Skin epidermis (tissue), 12 donors: Measurements from ENCODE around the gene CRYBB3.
A peak's percentile ranks its signal among the peaks of the same experiment; 100 is the strongest.
"Not testable (repeated sequence)": the region's sequence is repeated elsewhere in the genome, so short reads cannot be mapped to it uniquely, and the experiment has no call there.

Experiments used
- H3K27ac ChIP-seq, 21 experiments: fragments of 200-600 bp; sonication (generic) in 11 of 21; one replicate each; pipeline ENCODE4 v1.5.0; 2020; ENCODE audit warnings: mild to moderate bottlenecking in 3 of 21, inconsistent platforms in 2 of 21, moderate library complexity in 2 of 21
- H3K4me3 ChIP-seq, 7 experiments: fragments of 200-600 bp; sonication (generic) in 2 of 7; one replicate each; pipeline ENCODE4 v1.5.0; 2020; ENCODE audit warnings: inconsistent platforms in 2 of 7, mild to moderate bottlenecking in 2 of 7, moderate library complexity in 1 of 7

CRYBB3 gene

DNA sequence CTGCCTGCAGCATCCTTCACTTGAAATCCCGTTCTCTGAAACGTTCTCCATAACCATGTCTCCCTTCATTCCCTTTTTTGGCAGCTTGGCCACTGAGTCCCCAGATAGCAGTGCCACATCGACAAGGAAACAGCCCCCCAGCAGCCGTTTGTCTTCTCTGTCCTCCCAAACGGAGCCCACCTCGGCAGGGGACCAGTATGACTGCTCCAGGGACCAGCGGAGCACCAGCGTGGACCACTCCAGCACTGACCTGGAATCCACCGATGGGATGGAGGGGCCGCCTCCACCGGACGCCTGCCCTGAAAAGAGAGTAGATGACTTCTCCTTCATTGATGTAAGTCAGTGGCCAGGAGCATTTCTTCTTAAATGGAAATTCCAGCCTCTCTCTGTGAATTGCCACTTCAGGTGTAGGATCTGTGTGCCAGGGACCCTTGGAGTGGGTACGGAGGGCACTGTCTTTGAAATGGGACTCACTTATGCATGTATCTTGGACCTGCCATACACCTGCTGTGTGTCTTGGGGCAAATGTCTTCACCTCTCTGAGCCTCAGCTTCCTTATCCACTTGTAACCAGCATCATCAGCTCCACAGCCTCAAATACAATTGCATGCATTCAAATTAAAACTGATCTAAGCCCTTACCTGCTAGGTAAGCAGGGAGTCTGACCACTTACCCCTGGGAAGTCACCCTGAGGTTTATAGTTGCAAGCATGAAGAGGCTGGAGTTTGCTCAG is 25.3 kb upstream of the CRYBB3 start:
- Histone ChIP-seq H3K27ac (no peak overlapping the region), H3K4me3 (no peak overlapping the region)

DNA sequence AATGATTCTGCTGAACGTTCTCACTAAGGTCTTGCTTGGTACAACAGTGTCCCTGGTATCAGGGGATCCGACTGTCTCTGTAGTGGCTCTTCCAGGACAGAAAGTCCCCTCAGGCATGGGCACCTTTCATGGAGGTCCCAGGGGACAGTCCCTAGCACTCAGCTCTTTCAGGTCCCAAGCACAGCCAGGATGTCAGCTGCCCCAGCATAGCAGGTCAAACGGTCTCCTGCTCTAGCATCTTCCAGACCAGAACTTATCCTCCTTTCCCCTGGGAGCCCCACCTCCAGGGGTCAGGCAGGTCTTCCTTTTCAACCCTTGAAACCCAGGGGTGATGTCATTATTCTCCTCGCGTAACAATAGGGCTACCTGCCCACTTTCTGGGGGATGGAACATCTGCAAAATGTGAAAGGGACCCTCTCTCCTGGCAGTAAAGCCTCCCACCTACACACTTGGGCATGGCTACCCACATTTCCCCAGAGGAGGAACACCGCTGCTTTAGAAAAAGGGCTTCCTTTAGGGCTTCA is 24.7 kb upstream of the CRYBB3 start:
- Histone ChIP-seq H3K4me3 (no peak overlapping the region), H3K27ac (no peak overlapping the region)

DNA sequence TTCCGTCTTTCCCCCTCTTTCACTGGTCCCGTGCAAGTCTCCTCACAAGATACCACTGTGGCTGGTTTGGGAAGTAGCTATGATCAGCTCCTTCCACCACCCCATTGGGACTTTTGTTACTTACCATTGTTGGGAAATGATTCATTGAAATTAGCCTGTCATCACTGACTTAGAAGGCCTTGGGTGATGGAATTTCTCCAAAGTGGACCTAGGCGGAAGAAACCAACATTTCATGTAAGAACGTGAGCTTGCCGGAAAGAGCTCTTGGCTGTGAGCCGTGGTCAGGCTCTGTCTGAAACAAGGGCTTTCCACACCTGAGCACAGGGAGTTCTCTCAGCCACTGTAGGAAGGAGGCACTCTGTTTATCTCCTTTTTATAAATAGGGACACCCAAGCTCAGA is 23.5 kb upstream of the CRYBB3 start:
- no peak overlapping the region for H3K4me3 ChIP-seq
- peak overlapping the region in 2 of 21 experiments; percentile 38 to 42 for H3K27ac ChIP-seq

DNA sequence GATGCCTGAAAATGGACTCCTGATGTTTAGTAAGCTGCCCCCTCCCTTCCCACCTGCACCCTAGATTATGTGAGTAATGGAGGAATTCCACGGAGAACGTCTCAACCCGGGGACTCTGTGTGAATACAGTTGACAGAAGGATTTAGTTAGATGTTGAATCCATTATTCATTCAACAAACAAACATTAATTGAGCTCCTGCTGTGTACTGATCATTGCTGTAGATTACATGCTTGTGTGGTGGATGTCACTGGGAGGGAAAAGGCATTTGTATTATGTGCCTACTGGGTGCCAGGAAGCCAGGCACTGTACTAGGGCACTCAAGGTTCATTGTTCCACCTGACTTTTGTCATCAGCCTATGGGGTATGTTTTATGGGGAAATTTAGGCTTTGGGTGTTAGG is 22.9 kb upstream of the CRYBB3 start:
- Histone ChIP-seq H3K27ac (peak overlapping the region in 1 of 21 experiments; percentile 38), H3K4me3 (no peak overlapping the region)

DNA sequence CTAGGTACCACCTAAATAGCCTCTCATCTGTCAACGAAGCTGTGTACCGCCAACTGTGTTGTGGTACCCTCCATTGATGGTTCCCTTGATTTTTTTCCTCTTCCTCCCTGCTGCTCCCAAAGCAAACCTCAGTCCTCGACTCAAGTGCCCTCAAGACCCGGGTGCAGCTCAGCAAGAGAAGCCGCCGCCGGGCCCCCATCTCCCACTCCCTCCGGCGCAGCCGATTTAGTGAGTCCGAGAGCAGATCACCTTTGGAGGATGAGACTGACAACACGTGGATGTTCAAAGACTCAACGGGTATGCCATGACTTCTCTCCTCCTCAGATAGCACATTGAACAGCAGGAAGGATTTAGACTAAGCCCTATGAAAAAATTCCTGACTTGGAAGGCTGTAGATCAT is 22.4 kb upstream of the CRYBB3 start:
- Histone ChIP-seq H3K4me3 (no peak overlapping the region), H3K27ac (no peak overlapping the region)

DNA sequence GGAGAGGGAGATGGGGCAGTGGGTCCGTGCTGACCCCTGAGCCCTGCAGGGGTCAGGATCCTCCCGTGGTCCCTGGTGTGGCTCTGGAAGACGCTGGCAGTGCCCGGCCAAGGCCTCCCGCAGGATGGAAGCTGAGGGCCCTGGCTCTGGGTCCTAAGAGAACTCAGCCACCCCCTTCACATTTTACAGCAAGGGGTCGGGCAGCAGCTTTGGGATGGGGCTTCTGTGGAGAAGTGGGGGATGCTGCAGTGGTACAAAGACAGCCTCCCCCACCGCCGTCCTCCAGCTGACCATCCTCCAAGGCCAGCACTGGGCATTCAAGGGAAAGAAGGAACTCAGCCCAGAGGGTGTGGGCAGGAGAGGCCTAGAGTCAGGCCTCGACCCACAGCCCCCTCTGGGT is 21.8 kb upstream of the CRYBB3 start:
- no peak overlapping the region for H3K27ac ChIP-seq
- H3K4me3 ChIP-seq: no peak overlapping the region

DNA sequence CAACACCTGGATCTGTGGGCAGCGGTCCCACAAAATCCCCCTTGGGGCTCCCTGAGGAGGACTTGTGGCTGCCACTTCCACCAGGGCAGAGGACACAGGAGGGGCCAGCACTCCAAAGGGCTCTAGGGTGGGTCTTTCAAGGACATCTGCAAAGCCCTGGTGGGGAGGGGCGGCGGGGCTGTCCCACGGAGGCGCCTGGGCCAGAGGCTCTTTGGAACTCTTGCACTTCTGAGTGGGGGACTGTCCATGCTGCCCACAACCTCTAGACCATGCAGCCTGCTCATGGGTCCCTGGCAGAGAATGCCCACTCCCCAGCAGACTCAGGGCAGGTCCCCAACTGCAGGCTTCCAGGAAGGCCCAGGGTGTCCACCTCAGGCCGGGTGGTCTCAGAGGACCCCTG is 21.3 kb upstream of the CRYBB3 start:
- not testable (repeated sequence) for H3K4me3 ChIP-seq
- peak overlapping the region in 2 of 21 experiments; percentile 34 to 74 for H3K27ac ChIP-seq

DNA sequence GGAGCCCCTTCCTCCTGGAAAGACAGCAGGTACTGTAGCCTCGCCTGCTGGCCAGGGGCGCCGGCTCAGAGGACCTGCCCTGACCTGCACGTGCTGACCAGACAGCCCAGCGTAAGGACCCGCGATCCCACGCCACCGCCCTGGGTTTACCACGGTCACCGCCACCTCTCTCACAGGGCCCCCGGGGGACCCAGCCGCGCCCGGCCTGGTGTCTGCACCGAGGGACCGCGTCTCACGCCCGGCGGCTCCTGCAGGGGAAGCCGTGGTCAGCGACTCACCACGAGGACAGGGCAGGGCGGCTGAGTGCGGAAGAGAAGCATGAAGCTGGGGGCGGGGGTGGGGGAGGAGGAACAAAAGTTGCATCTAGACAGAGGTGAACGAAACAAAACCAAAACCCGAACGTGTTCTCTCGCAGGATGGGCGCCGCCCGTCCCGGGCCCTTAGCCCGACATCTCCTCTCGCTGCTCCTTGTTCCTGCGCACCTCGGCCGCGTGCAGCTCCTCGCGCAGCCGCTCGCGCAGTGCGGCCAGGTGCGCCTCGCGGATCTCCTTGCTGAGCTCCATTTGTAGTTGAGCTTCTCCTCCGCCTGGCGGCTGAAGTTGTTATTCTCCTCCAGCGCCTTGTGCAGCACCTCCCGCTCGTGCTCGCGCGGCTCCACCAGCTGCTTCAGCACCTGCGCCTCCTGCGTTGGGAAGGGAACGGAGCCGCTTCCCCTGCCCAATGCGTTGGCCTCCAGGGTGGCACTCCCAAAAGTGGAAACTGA is 20.6 kb upstream of the CRYBB3 start:
- Histone ChIP-seq H3K4me3 (peak overlapping the region in 1 of 7 experiments; percentile 11), H3K27ac (peak overlapping the region in 2 of 21 experiments; percentile 34 to 74)

DNA sequence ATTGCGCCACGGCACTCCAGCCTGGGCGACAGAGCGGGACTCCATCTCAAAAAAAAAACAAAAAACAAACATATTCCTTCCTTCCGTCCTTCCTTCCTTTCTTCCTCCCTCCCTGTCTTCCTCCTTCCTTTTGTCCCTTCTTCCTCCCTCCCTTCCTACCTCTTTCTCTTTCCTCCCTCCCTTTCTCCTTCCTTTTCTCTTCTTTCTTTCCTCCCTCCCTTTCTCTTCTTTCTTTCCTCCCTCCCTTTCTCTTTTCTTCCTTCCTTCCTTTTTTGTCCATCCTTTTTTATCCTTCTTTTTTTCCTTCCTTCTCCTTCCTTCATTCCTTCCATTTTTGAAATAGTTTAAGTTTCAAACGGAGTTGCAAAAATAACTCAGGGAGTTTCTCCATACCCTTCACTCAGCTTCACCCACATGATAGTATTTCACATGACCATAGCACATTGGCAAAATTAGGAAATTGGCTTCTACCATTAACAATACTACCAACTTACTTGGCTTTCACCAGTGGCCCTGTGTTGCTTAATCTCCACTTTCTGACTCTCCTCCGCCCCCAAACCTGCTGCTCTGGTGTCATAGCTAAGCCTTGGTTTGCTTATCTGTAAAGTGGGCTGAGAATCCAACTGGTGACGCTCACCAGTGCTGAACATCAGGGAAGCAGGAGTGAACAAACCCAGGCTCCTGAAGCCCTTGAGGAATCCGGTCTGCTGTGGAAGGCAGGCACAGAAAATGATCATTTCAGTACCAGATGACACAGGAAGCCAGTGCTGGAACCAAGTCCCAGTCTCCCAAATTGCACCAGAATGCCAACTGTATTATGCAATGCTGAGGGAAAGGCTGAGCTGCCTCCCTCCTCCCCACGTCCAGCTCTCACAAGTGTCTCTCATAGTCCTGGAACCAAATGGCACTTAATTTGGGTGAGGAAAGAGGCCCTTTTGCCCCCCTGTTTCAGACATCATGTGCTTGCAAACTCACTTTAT is 17.2 kb upstream of the CRYBB3 start:
- no peak overlapping the region for H3K4me3 ChIP-seq
- H3K27ac ChIP-seq: no peak overlapping the region

DNA sequence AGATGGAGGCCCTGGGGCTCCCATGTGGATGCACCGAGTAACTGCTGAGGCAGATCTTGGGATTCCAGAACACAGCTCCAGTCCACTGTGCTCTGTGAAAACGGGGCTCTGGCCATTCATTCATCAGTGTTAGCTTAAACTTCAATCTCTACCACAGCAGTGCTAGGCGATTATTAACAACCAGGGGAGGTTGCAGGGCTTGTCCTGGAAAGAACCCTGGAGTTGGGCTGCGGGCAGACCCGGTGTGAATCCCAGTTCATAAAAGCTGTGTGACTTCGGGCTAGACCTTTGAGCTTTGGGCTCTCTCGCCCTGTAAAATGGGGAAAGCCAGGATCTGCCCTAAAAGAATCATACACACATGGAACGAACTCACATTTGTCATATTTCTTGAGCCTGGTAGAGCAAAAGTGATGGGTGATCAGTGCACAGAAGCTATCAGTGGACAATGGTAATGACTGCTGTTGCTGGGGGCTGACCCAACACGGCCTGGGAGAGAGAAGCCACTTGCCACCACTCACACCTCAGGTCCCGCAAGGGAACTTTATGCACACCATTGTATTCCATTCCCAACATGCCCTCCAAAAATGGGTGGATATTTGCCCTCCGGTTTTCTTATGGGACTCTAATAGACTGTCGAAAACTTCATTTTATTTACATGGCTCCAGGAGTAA is 15.6 kb upstream of the CRYBB3 start:
- H3K27ac ChIP-seq: no peak overlapping the region

DNA sequence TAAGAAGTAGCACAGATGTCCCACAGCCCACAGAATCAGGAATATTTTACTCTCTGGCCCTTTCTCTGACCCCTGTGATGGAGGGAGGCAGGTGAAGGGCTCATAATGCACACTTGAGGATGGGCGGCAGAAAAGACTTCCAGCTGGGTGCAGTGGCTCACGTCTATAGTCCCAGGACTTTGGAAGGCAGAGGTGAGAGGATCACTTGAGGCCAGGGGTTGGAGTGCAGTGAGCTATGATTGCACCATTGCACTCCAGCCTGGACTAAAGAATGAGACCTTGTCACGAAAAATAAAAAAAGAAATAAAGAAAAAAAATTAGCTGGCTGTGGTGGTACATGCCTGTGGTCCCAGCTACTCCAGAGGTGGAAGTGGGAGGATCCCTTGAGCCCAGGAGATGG is 13.5 kb upstream of the CRYBB3 start:
- H3K27ac ChIP-seq: no peak overlapping the region
- H3K4me3 ChIP-seq: no peak overlapping the region

More for the DNA sequence above, 15.6 kb upstream of the CRYBB3 start:
- H3K4me3 ChIP-seq: no peak overlapping the region

DNA sequence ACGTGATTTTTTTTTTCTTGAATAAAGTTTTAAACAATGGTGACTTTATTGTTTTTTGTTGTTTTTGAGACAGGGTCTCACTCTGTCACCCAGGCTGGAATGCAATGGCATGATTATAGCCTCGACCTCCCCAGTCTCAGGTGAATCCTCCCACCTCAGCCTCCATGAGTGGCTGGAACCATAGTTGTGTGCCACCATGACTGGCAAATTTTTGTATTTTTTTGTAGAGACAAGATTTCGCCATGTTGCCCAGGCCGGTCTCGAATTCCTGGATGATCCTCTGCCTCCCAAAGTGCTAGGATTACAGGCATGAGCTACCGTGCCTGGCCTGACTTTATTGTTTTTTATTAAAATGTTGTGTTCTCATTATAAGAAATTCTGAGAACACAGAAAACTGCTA is 12.2 kb upstream of the CRYBB3 start:
- H3K27ac ChIP-seq: no peak overlapping the region
- H3K4me3 ChIP-seq: no peak overlapping the region

DNA sequence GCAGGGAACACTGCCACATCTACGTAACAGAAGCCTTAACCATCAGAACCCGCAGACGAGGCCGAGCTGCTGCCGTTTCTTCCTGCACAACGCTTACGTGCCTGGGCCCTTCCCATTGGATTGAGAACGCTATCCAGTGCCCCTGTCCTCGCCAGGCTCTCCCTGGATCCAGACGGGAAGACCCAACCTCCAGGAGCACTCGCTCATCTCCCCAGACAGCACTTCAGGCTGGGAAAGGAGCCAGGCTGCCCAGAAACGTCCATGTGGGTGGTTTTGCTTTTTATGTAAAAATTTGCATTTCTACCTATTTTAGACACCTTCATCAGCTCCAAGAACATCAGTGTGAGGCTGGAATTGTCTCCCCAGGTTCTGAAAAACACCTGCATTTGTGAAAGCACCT is 7.3 kb upstream of the CRYBB3 start:
- Histone ChIP-seq H3K27ac (no peak overlapping the region), H3K4me3 (no peak overlapping the region)

DNA sequence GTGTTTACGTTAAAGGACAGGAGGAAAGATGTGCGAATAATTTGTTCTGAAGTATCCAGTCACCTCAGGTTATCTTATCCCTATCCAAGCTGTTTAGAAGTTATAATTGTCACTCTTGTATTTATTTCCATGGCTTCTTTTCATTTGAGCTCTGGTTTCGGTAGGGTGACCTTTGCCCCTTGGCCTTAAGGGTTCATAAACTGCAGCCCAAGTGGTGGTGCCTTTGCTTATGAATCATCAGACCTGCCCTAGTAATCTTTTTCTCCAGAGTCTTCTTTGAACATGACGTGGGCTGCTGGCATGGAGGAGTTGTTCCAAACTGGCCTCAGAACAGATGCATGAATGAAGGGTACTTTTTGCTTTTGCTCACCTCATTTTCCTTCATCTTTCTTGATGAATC is 6.5 kb upstream of the CRYBB3 start:
- no peak overlapping the region for H3K4me3 ChIP-seq
- no peak overlapping the region for H3K27ac ChIP-seq

DNA sequence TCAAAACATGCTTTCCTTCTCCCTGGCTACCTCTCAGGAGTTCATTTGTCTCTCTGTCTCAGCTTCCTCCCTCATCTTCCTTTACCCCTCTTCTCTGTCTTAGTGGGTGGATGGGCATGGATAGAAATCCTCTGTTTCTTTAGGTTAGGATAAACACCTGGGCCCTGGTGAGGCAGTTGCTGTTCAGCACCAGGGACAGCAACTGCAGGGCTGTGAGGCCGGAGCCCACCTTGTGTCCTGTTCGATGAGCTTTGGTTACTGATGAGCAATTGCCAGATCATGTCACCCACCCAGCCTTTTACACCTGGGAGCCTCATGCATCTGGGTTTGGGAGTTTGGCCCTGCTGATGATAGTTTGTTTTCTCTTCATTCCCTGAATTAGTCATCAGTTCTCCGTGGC is 6.1 kb upstream of the CRYBB3 start:
- Histone ChIP-seq H3K4me3 (no peak overlapping the region), H3K27ac (no peak overlapping the region)

DNA sequence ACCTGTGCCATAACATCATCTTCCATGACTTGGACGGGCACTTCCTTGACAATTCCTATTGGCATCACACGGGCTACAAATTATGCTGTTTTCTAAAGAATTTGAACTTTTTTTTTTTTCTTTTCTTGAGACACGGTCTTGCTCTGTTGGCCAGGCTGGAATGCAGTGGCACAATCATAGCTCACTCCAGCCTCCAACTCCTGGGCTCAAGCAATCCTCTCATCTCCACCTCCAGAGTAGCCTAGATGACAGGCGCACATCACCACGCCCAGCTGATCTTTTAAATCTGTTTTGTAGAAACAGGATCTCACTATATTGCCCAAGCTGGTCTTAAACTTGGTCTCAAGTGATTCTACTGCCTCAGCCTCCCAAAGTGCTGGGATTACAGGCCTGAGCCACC is 3.3 kb upstream of the CRYBB3 start:
- H3K4me3 ChIP-seq: no peak overlapping the region
- no peak overlapping the region for H3K27ac ChIP-seq

DNA sequence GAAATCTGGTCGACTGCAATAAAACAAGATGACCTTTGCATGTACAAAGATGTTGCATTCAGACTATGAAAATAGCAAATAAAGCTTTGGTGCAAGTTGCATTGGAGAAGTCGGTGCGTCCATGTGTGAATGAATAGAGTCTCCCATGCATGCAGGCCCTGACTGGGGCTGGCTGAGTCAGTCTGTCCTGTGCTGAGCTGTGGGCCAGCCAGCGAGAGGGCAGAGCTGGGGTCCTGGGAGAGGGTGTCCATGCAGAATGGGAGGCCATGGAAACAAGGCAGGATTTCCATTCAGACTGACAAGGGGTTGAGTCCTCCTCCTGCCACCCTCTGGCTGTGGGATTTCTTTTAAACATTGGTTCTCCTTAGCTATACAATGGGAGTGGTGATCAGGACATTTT is 2.3 kb upstream of the CRYBB3 start:
- H3K27ac ChIP-seq: no peak overlapping the region
- no peak overlapping the region for H3K4me3 ChIP-seq

DNA sequence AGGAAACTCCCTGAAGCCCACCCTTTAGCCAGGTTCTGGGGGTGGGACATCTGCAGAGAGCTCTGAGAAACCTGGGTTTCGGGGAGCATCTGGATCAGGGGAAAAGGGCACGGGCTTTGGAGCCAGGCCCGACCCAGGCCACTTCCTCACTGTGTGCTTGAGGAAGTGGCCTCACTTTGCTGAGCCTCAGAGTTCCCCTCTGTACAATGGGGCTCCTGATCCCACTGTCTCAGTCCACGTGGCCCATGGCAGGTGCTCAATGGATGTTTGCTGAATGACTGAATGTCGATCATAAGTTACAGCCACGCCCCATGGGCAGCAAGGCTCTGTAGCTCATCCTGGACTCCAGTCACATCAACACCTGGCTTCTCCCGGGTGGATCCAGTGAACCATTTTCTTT is 1.3 kb downstream of the CRYBB3 start:
- H3K4me3 ChIP-seq: no peak overlapping the region
- no peak overlapping the region for H3K27ac ChIP-seq

DNA sequence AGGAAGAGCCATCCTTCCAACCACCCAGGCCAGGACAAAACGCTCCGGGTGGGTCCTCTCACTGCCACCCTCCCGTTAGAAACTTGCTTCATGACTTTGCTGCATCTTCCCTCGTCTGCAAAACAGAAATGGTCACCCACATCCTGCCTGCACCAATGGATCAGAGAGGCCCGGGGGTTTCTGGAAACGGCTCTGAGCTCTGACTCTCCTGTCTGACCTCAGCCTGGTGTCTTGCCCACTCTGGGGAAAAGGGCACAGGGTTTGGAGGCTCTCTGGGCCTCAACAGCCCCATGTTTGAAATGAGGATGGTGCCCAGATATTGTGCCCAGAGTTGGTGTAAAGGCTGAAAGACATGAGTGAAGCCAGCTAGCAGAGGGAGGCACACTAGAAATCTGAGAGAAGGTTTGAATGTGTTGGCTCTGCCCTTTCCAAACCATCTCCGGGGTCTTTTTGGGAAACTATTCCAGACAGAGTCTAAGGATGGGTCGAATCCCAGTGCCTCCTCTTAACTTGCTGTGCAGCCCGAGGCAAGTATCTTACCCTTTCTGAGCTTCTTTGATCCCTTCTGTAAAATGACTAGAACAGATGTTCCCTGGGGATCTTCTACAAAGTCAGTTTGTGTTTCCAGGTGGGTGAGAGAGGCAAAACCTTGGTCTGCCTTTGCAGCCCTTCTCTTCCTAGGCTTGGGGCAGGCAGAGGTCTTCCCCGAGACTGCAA is 2.1 kb downstream of the CRYBB3 start:
- Histone ChIP-seq H3K27ac (no peak overlapping the region), H3K4me3 (no peak overlapping the region)
